Colon (tissue), 2 donors: ENCODE results near the gene NR0B1.

Experiments
- FAIRE-seq: peaks from 2 replicates; lab custom pipeline; 2012; peaks lifted over from hg19 to GRCh38; lab: Jason Lieb, UNC
- donor health status: control.
- donor health status: control.

NR0B1 gene

GRCh38 chrX:30262763-30263162 is 46.4 kb downstream of the NR0B1 start:
- peak; percentile 87 for FAIRE-seq

GRCh38 chrX:30261012-30261411 is 48.2 kb downstream of the NR0B1 start:
- no peak for FAIRE-seq

- no peak for FAIRE-seq
Observed at GRCh38 chrX:30259927-30260326, 49.3 kb downstream of the NR0B1 start.
